ENCODE measurements around the gene GLS.

GLS gene

GRCh38 chr2:191014653-191015020, 134.0 kb downstream of the GLS start:
- no peak for DNase-seq (ENCODE audit: low spot score)
